Lower leg skin (tissue), 3 donors: Measurements from ENCODE around the gene TMEM9.

Experiments
- CTCF ChIP-seq, 3 donors: fragments of 450-650 bp; IDR thresholded peaks; one replicate each; pipeline ENCODE4 v1.5.1; 2016; ENCODE audit warnings: antibody characterized with exemption in 3 of 3, mild to moderate bottlenecking in 3 of 3, moderate library complexity in 2 of 3
- POLR2A ChIP-seq, 2 donors: fragments of 450-650 bp; IDR thresholded peaks; one replicate each; pipeline ENCODE4 v1.6.1; 2016 to 2017; ENCODE audit warnings: antibody characterized with exemption in 2 of 2, mild to moderate bottlenecking in 1 of 2, moderate library complexity in 1 of 2

- TF ChIP-seq CTCF (IDR thresholded peaks at IDR 0.05) (no peak), POLR2A (IDR thresholded peaks at IDR 0.05) (no peak)
Observed at GRCh38 chr1:201115390-201115937, 38.8 kb downstream of the TMEM9 start.
